CD4-positive, alpha-beta T cell (primary cell): ENCODE measurements around the gene SLC24A3. TPM values are rescaled to one million over a fixed set of nuclear protein-coding genes. Genes with fewer than 3 reads are reported as not detected.

Source experiments
- ATAC-seq: fragments of 200-7000 bp; cut with Tn5 transposase; one replicate; pipeline ENCODE4 v1.10.0; 2022; ENCODE audit warnings: mild to moderate bottlenecking; ENCODE audit not compliant: poor library complexity
- CTCF ChIA-PET: fragments of 350-600 bp; sonication (Branson Sonifier 250); formaldehyde crosslinking; loops from one replicate; lab custom pipeline; 2021; ENCODE audit warnings: antibody characterized with exemption, inconsistent platforms; lab: Charles Lee
- POLR2A ChIA-PET: fragments of 350-600 bp; sonication (Branson Sonifier 250); formaldehyde crosslinking; loops from one replicate; lab custom pipeline; 2021; ENCODE audit warnings: antibody characterized with exemption, inconsistent platforms; lab: Charles Lee
- DNase-seq, 14 experiments: peaks; one replicate each; pipeline ENCODE4 v3.0.0-alpha.2; 2013 to 2020; ENCODE audit warnings: mixed read lengths in 2 of 14
- H3K27ac ChIP-seq, 2 donors: one replicate each; pipeline versions ENCODE4 v1.5.1 to v1.7.0; 2013; ENCODE audit warnings: low read length in 2 of 2, low read depth in 1 of 2, mild to moderate bottlenecking in 1 of 2
- H3K27me3 ChIP-seq, 2 experiments: 1 replicate in 1 of 2; 2 replicates in 1 of 2; pipeline versions ENCODE4 v1.6.1 to v1.7.0; 2013; ENCODE audit warnings: low read length in 2 of 2, control low read depth in 1 of 2, mild to moderate bottlenecking in 1 of 2, moderate library complexity in 1 of 2; ENCODE audit not compliant: insufficient read depth in 2 of 2, control insufficient read depth in 1 of 2
- H3K36me3 ChIP-seq: one replicate; pipeline ENCODE4 v1.6.1; 2013; ENCODE audit warnings: low read length, control low read depth; ENCODE audit not compliant: insufficient read depth
- H3K4me1 ChIP-seq: one replicate; pipeline ENCODE4 v1.6.1; 2013; ENCODE audit warnings: low read length, control low read depth; ENCODE audit not compliant: insufficient read depth
- H3K4me3 ChIP-seq: one replicate; pipeline ENCODE4 v1.5.1; 2013; ENCODE audit warnings: mild to moderate bottlenecking, low read length, moderate library complexity
- H3K9me3 ChIP-seq, 2 experiments: 1 replicate in 1 of 2; 2 replicates in 1 of 2; pipeline versions ENCODE4 v1.6.1 to v1.7.0; 2013; ENCODE audit warnings: low read length in 2 of 2, mild to moderate bottlenecking in 2 of 2, control low read depth in 1 of 2, moderate library complexity in 1 of 2; ENCODE audit not compliant: control insufficient read depth in 1 of 2, insufficient read depth in 1 of 2
- H3K27ac Mint-ChIP-seq: one replicate; pipeline ENCODE4 v1.8.0; 2020; ENCODE audit warnings: mixed read lengths
- H3K27me3 Mint-ChIP-seq: one replicate; pipeline ENCODE4 v1.8.0; 2021; ENCODE audit warnings: mixed read lengths
- H3K36me3 Mint-ChIP-seq: one replicate; pipeline ENCODE4 v1.8.0; 2021; ENCODE audit warnings: low read depth, mixed read lengths
- H3K4me1 Mint-ChIP-seq: one replicate; pipeline ENCODE4 v1.8.0; 2021; ENCODE audit warnings: low read depth, mixed read lengths
- H3K4me3 Mint-ChIP-seq: one replicate; pipeline ENCODE4 v1.8.0; 2020; ENCODE audit warnings: mild to moderate bottlenecking, mixed read lengths
- H3K9me3 Mint-ChIP-seq: one replicate; pipeline ENCODE4 v1.8.0; 2020; ENCODE audit warnings: mixed read lengths
- intact Hi-C, 2 experiments: fragments of 100-400 bp; cut with DNase I in 1 of 2; cut with micrococcal nuclease in 1 of 2; formaldehyde crosslinking; loops; one replicate each; pipeline versions ENCODE4 v1.15.1 to v1.9.0; 2023 to 2025; cut with DNase I, micrococcal nuclease
- total RNA-seq, 174 experiments: library from RNA in 2 of 174; stranded (reverse) in 2 of 174; gene quantifications; one replicate each; pipeline ENCODE4 v1.2.3 and lab custom pipeline; 2021 to 2026
- TF ChIP-seq, protein P1 (sequence below): fragments of 200-600 bp; IDR thresholded peaks from one replicate; pipeline ENCODE4 v1.8.0; 2022; ENCODE audit warnings: antibody characterized with exemption, mild to moderate bottlenecking

Gene SLC24A3
- total RNA-seq, 2 experiments from 2014 or later: not detected

DNA sequence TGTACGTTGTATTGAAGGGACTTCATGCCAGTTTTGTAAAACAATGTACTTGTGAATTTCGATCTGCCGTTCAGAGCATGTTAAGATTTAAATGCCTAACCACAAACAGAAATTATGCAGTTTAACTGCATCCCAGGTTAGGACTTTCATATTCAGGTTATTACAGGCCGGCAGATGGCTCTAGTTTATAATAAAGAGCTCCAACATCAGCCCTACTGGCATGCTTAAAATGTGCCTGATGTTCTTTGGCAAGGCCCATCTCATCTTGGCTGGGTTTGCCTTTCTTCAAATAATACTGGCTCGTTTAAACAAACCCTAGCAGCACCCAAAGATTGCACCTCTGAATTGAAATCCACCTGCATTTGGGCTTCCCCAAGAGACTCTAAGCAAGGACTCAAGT is 376.3 kb downstream of the SLC24A3 start:
- no peak for ATAC-seq
- Mint-ChIP-seq H3K36me3 (no peaks in the 10 kb centered on the region), H3K4me1 (no peaks in the 10 kb centered on the region), H3K4me3 (no peak overlapping the region), H3K27ac (no peak overlapping the region), H3K27me3 (no peaks in the 10 kb centered on the region), H3K9me3 (no peaks in the 10 kb centered on the region)
- intact Hi-C loops: no loop called here
- TF ChIP-seq, protein P1, sequence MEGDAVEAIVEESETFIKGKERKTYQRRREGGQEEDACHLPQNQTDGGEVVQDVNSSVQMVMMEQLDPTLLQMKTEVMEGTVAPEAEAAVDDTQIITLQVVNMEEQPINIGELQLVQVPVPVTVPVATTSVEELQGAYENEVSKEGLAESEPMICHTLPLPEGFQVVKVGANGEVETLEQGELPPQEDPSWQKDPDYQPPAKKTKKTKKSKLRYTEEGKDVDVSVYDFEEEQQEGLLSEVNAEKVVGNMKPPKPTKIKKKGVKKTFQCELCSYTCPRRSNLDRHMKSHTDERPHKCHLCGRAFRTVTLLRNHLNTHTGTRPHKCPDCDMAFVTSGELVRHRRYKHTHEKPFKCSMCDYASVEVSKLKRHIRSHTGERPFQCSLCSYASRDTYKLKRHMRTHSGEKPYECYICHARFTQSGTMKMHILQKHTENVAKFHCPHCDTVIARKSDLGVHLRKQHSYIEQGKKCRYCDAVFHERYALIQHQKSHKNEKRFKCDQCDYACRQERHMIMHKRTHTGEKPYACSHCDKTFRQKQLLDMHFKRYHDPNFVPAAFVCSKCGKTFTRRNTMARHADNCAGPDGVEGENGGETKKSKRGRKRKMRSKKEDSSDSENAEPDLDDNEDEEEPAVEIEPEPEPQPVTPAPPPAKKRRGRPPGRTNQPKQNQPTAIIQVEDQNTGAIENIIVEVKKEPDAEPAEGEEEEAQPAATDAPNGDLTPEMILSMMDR: no peak
- Histone ChIP-seq H3K36me3 (no peaks in the 10 kb centered on the region), H3K27ac (no peak overlapping the region), H3K4me1 (no peaks in the 10 kb centered on the region), H3K4me3 (no peak overlapping the region), H3K27me3 (peaks cover 0 to 2% of the 10 kb centered on the region in 2 experiments), H3K9me3 (peaks cover 0 to 2% of the 10 kb centered on the region in 2 experiments)
- DNase-seq: no peak
- ChIA-PET CTCF (no interaction called here), POLR2A (no interaction called here)

- ChIA-PET POLR2A (no interaction called here), CTCF (no interaction called here)
- H3K27ac Mint-ChIP-seq: no peak overlapping the region
- no peak overlapping the region for H3K4me3 ChIP-seq
- no peaks in the 10 kb centered on the region for H3K36me3 ChIP-seq
- no peak overlapping the region for H3K4me3 Mint-ChIP-seq
- H3K36me3 Mint-ChIP-seq: no peaks in the 10 kb centered on the region
- TF ChIP-seq, protein P1: no peak
- H3K4me1 Mint-ChIP-seq: no peaks in the 10 kb centered on the region
- H3K4me1 ChIP-seq: no peaks in the 10 kb centered on the region
- no peaks in the 10 kb centered on the region for H3K27me3 Mint-ChIP-seq
- DNase-seq (no peak), ATAC-seq (no peak)
- H3K27ac ChIP-seq: no peak overlapping the region
- no peaks in the 10 kb centered on the region for H3K9me3 Mint-ChIP-seq
- H3K9me3 ChIP-seq: peaks cover 0 to 4% of the 10 kb centered on the region in 2 experiments
- intact Hi-C loops: no loop called here
- H3K27me3 ChIP-seq: no peaks in the 10 kb centered on the region
These were observed 377.4 kb downstream of the SLC24A3 start for GRCh38 chr20:19589787-19590362.

DNA sequence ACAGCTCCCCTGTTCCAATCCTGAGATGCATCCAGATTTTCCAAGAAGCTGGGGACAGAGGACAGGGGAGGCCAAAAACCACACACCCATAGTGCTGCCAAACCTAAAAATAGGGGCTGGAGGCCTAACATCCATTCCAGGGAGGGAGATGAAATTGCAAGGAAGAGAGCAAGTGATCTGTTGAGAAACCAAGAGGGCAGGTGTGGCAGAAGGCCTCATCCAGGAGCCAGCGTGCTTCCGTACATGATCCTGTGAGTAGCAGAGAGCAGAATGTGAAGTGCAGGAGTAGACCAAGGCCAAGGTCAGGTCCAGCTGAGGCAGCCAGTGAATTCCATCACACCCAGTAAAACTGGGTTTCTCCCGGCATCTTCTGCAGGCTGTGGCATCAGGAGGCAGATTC is 377.9 kb downstream of the SLC24A3 start:
- POLR2A ChIA-PET: no interaction called here
- no peaks in the 10 kb centered on the region for H3K27me3 Mint-ChIP-seq
- no peaks in the 10 kb centered on the region for H3K36me3 Mint-ChIP-seq
- intact Hi-C loops: no loop called here
- no peak overlapping the region for H3K27ac Mint-ChIP-seq
- no peaks in the 10 kb centered on the region for H3K27me3 ChIP-seq
- H3K4me1 ChIP-seq: no peaks in the 10 kb centered on the region
- TF ChIP-seq, protein P1: no peak
- H3K36me3 ChIP-seq: no peaks in the 10 kb centered on the region
- no peaks in the 10 kb centered on the region for H3K4me1 Mint-ChIP-seq
- H3K9me3 Mint-ChIP-seq: no peaks in the 10 kb centered on the region
- H3K27ac ChIP-seq: no peak overlapping the region
- no peak overlapping the region for H3K4me3 ChIP-seq
- DNase-seq (no peak), ATAC-seq (no peak)
- CTCF ChIA-PET: no interaction called here
- H3K4me3 Mint-ChIP-seq: no peak overlapping the region
- peaks cover 0 to 4% of the 10 kb centered on the region in 2 experiments for H3K9me3 ChIP-seq
